ENCODE data around the gene GYS1. TPM values are rescaled to one million over a fixed set of nuclear protein-coding genes. Genes with fewer than 3 reads are reported as not detected.
"Not testable (repeated sequence)": the region's sequence is repeated elsewhere in the genome, so short reads cannot be mapped to it uniquely, and the experiment has no call there.

The GYS1 gene
- total and polyA plus RNA-seq, 2 experiments from 2014 or later: 15.9 to 28.9 TPM

DNA sequence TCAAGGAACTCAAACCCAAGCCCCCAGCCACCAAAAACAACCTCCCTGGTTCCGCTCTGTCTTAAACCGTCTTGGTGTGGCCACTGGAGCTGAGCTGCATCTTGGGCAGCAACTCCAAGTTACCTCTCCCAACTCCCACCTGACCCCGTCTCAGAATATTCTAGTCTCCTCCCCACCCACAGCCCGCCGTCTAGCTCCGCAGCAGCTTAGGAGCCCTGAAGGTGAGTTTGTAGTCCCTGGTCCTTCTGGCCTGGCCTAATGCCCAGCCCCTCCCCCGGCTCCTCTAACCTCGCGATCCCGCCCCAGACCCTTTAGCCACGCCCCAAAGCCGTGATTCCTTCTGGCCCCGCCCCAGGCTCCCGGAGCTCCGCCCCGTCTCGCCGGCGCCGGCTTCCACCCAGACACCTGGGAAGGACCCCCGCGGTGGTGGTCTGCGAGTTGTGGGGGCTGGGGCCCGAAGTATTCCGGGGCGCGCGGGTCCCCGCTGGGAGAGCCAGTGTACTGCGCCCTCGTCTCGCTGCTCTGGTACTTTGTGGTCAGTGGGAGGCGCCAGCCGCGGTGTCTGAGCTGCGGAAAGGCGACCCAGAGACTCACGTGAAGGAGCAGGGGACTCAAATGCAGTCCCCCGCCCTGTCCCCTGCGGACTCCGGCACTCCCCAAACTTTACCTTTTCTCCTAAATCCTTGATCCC is 26.3 kb upstream of the GYS1 start:
- peaks cover 3% of the 10 kb centered on the region; the same call in 1 of the 3 replicates for H3K9me3 Mint-ChIP-seq
- Histone ChIP-seq H3K4me3 (peak overlapping the region; percentile 64), H3K27me3 (ENCODE audit: insufficient read depth) (peaks cover 35% of the 10 kb centered on the region), H3K79me2 (replicated peaks; ENCODE audit: insufficient read depth) (no peaks in the 10 kb centered on the region), H3K4me2 (peak overlapping the region; percentile 92), H3F3A (replicated peaks; ENCODE audit: low read depth) (0 out of 2 replicates have a peak, but pooled peaks cover 3% of the 10 kb centered on the region), H3K4me1 (ENCODE audit: insufficient read depth) (peaks cover 19% of the 10 kb centered on the region; the same call in 1 of the 2 replicates), H3K27ac (ENCODE audit: low read depth) (no peak overlapping the region), H2AFZ (no peak overlapping the region), H4K20me1 (replicated peaks; ENCODE audit: insufficient read depth) (no peaks in the 10 kb centered on the region; the same call in 1 of the 2 replicates), H3K36me3 (ENCODE audit: insufficient read depth) (no peaks in the 10 kb centered on the region), H3K9me2 (ENCODE audit: insufficient read depth) (no peaks in the 10 kb centered on the region)
- peaks cover 13% of the 10 kb centered on the region; the same call in 2 of the 3 replicates for H3K36me3 Mint-ChIP-seq (ENCODE audit: low read depth)
- TF ChIP-seq JUNB (IDR thresholded peaks at IDR 0.05; ENCODE audit: unreplicated experiment) (no peak), ZNF114 (CRISPR knock-in tag; IDR thresholded peaks at IDR 0.05) (no peak)
- TF ChIP-seq, protein P1, sequence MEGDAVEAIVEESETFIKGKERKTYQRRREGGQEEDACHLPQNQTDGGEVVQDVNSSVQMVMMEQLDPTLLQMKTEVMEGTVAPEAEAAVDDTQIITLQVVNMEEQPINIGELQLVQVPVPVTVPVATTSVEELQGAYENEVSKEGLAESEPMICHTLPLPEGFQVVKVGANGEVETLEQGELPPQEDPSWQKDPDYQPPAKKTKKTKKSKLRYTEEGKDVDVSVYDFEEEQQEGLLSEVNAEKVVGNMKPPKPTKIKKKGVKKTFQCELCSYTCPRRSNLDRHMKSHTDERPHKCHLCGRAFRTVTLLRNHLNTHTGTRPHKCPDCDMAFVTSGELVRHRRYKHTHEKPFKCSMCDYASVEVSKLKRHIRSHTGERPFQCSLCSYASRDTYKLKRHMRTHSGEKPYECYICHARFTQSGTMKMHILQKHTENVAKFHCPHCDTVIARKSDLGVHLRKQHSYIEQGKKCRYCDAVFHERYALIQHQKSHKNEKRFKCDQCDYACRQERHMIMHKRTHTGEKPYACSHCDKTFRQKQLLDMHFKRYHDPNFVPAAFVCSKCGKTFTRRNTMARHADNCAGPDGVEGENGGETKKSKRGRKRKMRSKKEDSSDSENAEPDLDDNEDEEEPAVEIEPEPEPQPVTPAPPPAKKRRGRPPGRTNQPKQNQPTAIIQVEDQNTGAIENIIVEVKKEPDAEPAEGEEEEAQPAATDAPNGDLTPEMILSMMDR (conservative IDR thresholded peaks at IDR 0.05; ENCODE audit: low read depth in 2 of 2): peak; percentile 28 to 45
- TF ChIP-seq, protein P2, sequence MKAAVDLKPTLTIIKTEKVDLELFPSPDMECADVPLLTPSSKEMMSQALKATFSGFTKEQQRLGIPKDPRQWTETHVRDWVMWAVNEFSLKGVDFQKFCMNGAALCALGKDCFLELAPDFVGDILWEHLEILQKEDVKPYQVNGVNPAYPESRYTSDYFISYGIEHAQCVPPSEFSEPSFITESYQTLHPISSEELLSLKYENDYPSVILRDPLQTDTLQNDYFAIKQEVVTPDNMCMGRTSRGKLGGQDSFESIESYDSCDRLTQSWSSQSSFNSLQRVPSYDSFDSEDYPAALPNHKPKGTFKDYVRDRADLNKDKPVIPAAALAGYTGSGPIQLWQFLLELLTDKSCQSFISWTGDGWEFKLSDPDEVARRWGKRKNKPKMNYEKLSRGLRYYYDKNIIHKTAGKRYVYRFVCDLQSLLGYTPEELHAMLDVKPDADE (IDR thresholded peaks at IDR 0.05): no peak
- H3K4me3 Mint-ChIP-seq: peak overlapping the region; percentile 69
- H3K27me3 Mint-ChIP-seq (ENCODE audit: insufficient read depth, low read depth, poor library complexity): peaks cover 26% of the 10 kb centered on the region
- H3K27ac Mint-ChIP-seq: no peak overlapping the region
- DNase-seq (ENCODE audit: low spot score) (peak; percentile 93), ATAC-seq (peak; percentile 66)
- peaks cover 22% of the 10 kb centered on the region for H3K4me1 Mint-ChIP-seq

DNA sequence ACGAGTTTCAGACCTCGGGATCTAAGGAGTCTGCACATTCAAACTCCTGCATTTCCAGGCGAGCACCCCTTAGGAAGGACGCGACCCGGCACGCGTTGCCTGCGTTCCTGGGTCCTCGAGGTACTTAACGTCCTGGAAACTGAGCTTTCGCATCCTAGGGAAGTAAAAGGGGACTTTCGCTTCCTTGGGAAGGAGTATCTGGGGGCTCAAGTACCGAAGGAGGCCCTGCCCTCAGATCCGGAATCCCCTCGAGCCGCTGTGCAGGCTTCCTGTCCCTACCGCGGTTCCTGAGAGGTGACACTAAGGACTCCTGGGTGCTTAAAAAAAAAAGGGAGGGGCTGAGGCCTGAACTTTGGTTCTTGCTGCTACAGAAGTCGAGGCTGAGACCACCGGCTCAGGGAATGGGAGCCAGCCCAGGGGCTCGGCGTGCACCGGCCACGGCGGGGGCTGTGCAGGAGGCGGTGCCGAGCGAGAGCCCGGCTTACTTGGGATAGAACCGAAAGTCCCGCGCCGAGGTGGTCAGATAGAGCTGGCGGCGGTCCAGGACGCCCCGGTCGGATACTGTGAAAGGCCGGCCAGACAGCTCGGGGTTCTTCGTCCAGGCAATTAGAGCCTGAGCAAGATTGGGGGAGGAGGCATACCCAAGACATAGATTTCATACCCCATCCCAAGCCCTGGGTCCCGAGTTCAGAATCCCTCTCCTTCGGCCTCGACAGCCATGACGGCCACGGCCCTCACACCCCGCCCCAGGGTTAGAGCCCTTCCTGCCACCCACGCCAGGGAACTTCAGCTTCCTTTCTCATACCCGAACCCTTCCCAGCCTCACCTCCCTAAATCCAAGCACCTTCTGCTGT is 25.5 kb upstream of the GYS1 start:
- H3K79me2 ChIP-seq (replicated peaks; ENCODE audit: insufficient read depth); H3K27ac Mint-ChIP-seq; H3K36me3 ChIP-seq (ENCODE audit: insufficient read depth); H4K20me1 ChIP-seq (replicated peaks; ENCODE audit: insufficient read depth); H3K27ac ChIP-seq (ENCODE audit: low read depth); H3K9me3 Mint-ChIP-seq; H3K9me2 ChIP-seq (ENCODE audit: insufficient read depth); H2AFZ ChIP-seq; H3F3A ChIP-seq (replicated peaks; ENCODE audit: low read depth); DNase-seq (ENCODE audit: low spot score): not testable (repeated sequence)
- peaks cover 29% of the 10 kb centered on the region for H3K27me3 Mint-ChIP-seq (ENCODE audit: insufficient read depth, low read depth, poor library complexity)
- Histone ChIP-seq H3K27me3 (ENCODE audit: insufficient read depth) (peaks cover 35% of the 10 kb centered on the region), H3K4me1 (ENCODE audit: insufficient read depth) (peaks cover 19% of the 10 kb centered on the region; the same call in 1 of the 2 replicates), H3K4me2 (peak overlapping the region; percentile 92), H3K4me3 (peak overlapping the region; percentile 64)
- ATAC-seq: peak; percentile 2; the same call in 2 of the 3 replicates
- H3K36me3 Mint-ChIP-seq (ENCODE audit: low read depth): peaks cover 21% of the 10 kb centered on the region
- peaks cover 22% of the 10 kb centered on the region for H3K4me1 Mint-ChIP-seq
- H3K4me3 Mint-ChIP-seq: peak overlapping the region; percentile 69
